GM21447 (cell line): Measurements from ENCODE around the gene KRTAP5-3.
"Not testable (repeated sequence)": the region's sequence is repeated elsewhere in the genome, so short reads cannot be mapped to it uniquely, and the experiment has no call there.

Experiments
- ATAC-seq: cut with Tn5 transposase; IDR thresholded peaks from one replicate; pipeline ENCODE4 v1.9.1; 2021; ENCODE audit not compliant: unreplicated experiment

Gene KRTAP5-3, protein sequence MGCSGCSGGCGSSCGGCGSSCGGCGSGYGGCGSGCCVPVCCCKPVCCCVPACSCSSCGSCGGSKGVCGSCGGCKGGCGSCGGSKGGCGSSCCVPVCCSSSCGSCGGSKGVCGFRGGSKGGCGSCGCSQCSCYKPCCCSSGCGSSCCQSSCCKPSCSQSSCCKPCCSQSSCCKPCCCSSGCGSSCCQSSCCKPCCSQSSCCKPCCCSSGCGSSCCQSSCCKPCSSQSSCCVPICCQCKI

DNA sequence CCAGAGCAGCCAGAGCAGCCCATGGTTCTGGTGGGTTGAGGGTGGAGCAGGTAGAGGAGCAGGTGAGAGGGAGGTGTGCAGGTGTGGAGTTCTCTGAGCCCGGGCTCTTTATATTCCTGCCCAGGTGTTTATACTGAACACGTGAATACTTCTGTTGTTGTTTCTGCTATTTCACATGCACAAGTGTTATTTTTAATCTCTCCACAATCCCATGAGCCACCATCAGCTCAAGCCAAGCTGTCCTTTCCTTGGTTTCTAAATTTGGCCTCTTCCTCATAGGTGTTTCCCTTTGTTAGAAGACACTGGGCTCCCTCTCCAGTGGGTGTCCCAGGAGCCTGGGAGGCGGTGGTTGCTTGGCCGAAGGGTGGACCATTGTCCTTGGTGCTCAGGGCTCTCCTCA, at the start of gene KRTAP5-3:
Gene KRTAP5-3, minus strand, starts transcription at position 101 of the 400 bp plus-strand sequence. Its CDS starts 78 bp downstream, at position 23.
- ATAC-seq, result no peak

DNA sequence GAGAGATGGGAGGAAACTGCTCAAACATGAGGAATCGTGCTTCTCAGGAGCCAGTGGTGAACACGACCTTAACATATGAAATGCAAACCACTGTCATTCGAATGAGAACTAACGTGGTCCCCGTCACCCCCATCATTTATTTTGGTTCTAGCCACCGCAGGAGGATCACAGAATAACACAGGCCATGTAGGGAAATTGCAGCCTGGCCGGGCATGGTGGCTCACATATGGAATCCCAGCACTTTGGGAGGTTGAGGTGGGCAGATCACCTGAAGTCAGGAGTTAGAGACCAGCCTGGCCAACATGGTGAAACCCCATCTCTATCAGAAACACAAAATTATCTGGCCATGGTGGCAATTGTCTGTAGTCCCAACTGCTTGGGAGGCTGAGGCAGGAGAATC, 48.4 kb upstream of the KRTAP5-3 start:
- ATAC-seq, result no peak

DNA sequence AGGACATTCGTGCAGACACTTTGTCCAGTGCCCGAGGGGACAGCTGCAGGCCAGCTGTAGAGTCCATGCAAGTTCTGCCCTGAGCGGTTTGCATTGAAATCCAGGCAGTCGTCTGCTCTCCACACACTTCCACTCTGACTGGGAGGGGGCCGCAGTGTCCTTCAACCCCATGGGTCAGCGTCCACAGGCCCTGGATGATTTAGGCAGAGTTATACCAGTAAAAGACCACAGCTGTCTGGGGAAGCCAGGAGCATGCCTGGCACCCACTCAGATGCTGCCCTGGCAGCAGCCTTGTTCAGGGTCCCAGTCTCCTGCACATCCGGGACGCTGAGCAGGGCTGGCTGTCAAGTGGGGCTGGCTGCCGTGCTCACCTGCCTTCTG, 47.8 kb upstream of the KRTAP5-3 start:
- ATAC-seq, result no peak

DNA sequence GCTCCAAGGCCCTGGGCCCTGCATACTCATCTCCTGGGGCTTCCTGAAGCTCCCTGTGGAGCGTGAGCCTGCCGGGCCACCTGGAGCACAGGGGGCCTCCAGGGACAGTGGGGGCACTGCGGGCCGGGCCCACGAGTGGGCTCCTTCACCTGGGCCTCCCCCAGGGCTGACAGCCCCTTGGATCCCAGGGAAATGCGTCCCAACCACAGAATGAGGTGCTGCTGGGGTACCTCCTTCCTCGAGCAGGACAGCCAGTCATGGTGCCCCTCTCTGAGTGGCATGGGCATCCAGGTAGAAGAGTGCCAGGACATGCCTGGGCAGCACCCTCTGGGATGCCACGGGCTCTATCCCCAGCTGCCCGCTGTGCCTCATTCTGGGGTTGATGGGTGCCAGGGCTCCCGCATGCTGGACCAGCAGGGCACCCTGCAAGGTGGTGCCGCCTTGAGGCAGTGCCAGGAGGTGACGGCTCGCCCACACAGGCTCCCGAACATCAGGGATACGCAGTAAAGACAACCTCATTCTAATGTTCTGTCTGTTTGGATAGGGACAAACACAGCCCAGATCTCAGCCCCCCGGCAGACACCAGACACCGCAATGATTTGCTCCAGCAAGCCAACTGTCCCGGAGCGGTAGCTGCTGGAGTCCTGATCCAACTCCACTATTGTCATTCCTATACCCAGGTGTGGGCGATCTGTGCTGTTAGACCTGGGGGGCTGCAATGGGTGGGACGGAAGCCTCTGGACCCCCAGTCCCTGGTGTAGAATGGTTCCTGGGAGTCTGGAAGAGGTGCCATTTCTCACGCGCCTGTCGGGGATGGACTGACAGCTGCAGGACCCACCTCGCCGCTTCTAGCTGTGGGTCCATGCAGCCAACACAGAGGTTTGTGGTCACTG, 47.2 kb upstream of the KRTAP5-3 start:
- no peak for ATAC-seq

DNA sequence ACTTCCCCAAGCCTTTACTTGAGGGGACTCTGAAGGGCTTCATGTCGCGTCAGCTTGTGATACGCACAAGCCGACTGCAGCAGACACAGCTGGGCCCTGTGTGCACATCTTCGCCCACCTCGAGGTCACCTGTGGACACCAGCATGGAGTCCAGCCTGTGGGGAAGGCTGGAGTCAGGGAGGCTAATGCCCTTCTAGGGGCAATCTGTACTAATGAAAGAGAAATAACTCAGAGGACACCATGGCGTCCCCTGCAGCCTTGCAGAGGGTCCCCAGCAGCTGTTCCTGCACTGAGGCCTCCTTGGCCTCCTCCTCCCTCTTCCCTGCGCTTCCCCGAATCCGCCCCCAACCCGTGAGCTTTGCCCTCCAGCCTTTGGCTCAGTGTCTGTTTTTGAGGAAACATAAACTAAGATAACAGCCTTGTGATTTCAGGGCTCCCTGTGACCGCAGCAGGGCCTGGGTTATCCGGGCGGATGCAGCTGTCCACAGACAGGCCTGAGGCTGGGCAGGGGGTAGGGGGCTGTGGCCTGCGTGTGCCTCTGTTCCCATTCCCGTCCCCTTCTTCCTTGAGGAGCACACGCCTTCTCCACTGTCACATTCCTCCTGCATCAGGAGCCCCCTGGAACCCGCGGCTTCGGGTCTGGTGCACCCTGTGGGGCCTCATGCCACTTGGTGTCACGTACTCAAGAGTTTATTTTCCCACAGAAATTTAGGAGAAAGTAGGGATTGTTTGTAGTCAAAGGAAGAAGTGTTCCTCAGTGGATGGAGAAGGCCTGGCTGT, 46.3 kb upstream of the KRTAP5-3 start:
- ATAC-seq, result no peak

DNA sequence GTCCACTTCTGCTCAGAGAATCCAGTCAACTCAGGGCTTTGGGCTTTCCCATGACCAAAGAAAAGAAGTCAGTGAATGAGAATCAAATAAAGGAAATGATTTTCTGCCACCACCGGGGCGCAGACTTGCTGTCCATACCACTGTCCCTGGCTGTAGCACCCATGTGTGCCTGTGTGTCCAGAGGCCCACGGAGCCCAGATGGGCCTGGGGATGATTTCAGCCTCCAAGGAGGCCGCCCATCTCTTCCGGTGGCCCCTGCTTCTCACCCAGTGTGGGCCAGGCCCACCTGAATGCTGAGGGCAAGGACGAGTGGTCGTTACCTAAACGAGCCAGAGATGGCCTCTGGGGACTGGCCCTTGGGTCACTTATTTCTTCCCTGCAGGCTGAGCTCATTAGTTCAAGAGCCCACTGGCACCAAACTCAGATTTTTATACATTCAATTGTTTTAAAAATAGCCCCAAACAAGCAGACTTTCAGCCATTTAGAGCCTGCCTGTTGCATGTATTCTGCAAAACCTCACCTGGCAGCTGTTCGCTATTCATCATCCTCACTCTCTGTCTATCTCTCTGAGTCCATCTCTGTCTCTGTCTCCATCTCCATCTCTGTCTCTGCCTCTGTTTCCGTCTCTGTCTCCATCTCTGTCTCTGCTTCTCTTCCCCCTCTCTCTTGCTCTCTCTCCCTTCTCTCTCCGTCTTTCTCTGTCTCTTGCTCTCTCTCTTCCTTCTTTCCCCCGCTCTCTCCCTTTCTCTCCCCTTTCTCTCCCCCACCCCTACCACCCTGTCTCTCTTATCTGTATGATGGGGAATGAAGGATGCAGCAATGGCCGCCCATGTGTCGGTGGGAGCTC, 45.5 kb upstream of the KRTAP5-3 start:
- no peak for ATAC-seq

DNA sequence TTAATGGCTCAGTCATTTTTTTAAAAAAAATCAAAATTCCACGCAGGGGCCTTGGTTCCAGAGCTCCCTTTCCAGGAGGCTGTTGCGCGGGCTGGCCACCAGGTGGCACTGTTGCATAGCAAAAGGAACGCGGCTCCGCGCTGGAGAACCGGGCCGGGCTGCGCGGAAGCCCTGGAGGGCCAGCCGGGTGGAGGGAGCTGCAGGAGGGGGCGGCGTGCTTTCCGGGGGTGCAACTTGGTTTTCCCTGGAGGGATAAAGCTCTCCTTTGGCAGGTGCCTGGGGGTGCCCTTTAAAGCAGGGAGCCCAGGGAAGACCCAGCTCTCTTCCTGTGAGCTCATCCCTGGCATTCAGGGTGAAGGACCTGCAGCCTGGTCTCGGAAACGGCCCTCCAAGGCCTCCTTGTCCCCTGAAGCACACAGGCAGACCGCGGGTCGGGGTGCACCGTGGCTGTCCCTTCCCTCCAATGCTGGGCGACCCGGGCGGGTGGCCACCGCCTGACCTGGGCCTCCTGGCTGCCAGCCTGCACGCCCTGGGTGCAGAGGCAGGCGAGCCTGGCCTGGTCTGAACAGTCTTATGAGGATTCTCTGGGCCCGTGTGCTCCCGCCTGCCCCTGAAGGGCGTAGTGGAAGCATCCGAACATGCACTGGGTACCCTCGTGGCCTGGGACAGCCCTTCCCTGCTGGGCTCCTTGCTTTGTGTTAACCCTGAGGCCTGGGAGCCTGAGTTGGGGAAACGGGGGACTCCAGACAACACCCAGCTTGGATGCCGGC, 44.7 kb upstream of the KRTAP5-3 start:
- no peak for ATAC-seq

DNA sequence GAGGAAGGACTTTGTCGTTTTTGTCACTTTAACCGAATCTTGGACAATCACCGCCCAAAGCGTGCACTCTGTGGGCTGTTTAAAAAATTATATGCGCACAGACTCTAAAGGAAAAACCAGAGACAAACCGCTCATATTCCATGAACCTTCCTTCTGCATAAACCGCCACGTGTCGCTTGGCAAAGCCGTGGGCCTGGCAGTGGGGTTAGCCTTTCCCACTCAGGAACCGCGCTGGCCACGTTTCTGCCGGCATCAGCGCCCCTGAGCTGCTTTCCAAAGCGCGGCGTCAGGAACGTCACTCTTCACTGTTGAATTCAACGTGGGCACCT, 44.1 kb upstream of the KRTAP5-3 start:
- no peak for ATAC-seq

DNA sequence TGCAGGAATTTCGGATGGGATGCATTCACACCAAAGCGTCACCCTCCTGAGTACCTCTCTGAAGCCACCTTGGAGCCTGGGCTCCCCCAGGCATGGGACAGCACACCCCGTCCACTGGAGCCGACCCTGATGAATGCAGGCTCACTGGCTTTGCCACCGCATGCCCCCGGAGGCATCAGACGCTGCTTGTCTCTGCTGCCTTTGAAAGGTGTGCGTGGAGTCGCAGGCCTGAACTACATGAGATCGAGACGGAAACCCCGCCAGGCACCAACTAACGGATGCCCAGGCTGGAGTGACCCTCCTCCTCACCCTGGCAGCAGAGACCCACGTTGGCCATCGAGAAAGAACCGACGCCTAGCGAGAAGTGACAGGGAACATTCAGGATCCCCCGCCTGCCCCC, 43.8 kb upstream of the KRTAP5-3 start:
- ATAC-seq, result no peak

DNA sequence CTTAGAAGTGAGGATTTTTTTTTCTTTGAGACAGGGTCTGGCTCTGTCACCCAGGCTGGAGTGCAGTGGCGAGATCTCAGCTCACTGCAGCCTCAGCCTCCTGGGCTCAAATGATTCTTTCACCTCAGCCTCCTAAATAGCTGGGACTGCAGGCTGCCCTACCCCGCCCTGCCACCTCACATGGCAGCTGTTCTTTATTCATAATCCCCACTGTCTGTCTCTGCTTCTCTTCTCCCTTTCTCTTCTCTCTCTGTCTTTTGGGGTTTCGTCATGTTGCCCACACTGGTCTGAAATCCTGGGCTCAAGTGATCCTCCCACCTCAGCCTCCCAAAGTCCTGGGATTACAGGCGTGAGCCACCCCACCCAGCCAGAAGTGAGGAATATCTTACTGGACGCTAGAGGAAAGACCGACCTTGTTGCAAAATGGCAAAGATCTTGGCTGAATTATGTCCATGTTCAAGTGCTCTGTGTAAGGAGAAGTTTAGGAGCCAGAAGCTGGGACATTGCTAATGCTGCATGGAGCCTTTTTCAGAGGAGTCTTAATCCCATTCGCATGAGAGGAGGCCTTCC, 43.2 kb upstream of the KRTAP5-3 start:
- ATAC-seq, result no peak

DNA sequence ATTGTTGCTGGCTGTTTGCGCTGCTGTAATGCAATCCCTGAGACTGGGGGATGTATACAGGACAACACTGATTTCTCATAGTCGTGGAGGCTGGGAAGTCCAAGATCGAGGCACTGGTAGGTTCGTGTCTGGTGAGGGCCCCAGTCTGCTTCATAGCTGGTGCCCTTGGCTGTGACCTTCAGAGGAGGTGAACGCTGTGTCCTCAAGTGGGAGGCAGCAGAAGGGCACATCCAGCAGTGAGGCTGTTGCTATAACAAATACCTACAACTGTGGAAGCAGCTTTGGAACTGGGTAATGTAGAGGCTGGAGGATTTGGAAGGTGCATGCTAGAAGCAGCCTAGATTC, 42.6 kb upstream of the KRTAP5-3 start:
- no peak for ATAC-seq

DNA sequence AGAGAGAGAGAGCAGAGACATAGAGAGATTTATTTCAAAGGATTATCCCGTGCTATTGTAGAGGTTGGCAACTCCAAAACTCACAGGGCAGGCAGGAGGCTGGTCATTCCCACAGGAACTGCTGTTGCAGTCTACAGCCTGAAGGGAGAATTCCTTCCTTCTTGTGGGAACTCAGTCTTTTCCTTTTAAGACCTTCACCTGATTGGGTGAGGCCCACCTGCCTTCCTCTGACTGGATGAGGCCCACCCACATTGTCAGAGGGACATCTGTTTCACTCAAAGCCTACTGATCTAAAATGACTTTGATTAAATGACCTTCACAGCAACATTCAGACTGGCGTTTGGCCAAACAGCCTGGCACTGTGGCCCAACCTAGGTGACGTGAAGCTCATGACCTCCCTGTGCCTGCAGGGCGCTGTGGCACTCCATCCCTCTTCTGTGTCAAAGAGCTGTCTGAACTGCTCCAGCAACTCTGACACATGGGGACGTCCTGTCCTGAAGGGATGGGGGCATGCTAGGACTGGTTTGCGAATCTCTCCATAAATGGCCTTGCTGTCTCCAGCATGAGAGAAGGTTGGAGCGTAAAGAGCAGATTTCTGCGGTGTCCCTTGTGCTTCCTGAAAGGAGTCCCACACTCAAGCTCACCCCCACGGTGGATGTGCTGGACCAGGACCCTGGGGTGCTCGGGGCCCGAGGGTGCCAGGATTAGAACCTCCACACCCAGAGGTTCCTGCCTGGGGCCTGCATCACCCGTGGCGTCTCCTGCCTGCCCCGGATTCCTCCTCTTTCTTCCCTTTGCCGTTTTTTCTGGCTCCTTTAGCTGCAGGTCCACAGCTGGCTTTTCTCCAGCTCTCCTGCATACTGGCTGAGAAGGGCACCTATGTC, 42.0 kb upstream of the KRTAP5-3 start:
- no peak for ATAC-seq

DNA sequence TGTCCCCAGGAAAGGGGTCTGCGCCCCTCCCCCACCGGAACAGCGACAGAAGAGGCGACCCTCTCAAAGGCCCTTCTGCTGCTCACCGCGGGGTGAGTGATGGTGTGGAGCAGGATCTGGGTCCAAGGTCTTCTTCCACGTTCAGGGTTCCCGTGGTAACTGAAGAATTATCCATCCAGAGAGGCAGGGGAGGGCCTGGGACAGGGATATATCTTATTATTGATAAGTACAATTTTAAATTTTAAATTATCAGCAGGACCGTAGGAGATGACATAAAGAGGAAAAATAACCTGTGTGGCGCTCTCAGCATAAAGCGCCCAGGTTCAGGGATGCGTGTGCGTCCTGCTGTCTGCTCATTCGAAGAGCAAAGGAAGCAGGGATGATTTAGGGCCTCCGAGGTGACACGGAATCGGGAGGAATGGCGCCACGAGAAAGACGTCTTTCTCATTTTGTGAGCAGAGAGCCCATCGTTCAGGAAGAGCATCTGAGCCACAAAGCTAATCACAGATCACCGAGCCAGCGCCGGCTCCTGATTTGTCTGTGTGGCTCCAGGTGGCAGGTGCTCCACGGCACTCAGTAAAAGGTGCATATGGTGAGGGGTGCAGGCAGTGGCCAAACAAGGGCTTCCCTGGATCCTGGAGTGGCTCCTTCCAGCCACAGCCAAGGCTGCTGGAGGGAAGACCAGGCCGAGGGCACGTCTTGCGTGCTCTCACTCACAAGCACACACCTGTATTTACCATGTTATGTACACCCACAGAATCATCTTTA, 40.6 kb upstream of the KRTAP5-3 start:
- ATAC-seq, result no peak

DNA sequence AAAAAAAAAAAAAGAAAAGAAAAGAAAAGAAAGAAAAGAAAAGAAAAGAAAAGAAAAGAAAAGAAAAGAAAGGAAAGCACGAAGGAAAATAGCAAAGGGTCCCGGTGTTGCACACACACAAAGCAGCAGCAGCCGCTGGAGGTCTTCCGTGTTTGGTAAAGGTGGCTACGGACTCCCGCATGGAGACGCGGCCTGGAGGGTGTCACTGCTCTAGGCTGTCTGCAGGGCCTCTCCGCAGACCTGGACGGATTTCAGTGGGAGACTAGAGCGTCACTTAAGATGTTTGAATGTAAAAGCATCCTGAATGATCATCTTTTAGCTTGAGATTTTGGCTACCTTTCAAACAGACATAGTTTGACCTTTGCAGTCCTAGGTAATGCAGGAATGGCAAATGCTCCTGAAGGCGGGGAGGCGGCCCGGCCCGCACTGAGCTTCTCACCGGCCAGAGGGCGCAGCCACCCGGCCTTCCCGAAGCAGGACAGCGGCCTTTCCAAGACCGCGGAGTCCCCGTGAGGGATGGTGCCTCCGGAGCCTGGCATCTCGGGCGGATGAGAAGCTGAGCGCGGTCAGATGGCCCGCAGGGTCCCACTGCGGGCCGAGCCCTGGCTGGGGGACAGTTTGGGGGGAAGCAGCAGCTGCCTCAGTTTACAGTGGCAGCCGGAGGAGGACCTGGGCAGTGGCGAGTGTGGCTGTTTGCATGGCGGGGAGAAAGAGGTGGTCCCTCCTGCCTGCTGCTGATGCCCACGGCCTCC, 39.8 kb upstream of the KRTAP5-3 start:
- no peak for ATAC-seq

DNA sequence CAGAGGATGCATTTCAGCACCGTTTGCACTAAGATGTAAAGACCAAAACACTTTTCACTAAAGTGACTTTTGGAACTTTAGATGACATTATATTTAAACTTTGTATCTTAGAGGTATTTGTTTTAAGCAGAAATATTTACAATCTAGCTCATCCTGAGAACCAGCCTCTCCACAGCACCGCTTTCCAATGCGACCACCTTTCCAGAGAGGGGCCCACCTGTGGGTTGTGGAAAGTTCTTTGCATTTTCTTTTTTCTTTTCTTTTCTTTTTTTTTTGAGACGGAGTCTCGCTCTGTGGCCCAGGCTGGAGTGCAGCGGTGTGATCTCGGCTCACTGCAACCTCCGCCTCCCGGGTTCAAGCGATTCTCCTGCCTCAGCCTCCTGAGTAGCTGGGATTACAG, 38.3 kb upstream of the KRTAP5-3 start:
- not testable (repeated sequence) for ATAC-seq

DNA sequence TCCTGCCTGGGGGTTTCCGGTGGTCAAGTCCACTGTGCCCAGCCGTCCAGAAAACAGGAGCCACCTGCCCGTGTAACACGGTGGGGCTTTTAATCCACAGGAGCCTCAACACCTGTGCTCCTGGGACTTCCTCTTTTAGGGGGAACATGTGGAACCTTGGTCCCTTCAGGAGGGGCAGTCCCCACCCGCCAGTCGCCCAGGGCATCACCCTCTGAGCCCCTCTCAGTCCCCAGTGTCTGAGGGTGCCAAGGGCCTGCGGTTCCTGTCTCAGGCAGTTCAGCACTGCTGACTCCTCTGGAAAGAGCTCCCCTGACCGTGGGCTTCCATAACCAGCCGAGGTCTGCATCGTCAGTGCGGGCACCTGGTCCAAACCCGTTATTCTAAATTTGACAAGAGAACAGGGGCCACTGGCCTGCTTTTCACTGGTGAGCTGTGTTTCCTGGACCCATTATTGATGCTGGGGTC, 37.1 kb upstream of the KRTAP5-3 start:
- no peak for ATAC-seq

DNA sequence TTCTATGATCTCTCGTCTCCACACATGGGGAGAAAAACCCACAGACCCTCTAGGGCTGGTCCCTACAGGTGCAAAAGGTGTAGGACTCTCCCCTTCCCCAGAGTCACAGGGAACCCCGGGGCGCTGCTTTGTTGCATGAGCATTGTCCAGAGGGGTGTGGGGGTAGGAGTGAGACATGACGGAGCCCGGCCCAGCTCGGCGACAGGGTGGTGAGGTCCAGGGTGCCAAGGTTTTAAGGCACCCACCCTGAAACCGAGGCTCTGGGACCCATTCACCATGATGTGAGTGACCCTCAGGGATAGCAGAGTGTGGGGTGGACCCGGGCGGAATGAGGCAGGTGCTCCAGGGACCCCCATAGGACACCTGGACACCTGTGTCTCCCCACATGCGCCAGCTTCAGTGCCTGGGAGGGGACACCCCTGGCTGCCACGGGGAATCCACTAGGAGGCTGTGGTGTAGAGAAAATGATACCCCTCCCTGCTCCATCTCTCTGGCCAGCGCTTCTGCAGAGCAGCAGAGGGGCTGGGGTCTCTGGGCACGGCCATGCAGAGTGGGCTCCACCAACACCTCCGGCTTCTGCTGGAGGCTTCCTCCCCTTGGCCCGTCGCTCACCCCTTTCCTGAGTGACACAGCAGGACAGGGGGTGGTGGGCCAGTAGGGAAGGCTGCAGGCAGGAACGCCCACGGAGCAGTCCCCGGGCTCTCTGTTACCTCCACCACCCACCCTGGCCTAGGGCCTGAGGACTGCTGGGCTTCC, 36.5 kb upstream of the KRTAP5-3 start:
- no peak for ATAC-seq
